ENCODE results near the gene PPP1R2.
"Not testable (repeated sequence)": the region's sequence is repeated elsewhere in the genome, so short reads cannot be mapped to it uniquely, and the experiment has no call there.

GRCh38 chr3:195590381-195590780, 47.3 kb upstream of the PPP1R2 start:
- not testable (repeated sequence) for TF ChIP-seq POLR2A (IDR thresholded peaks at IDR 0.05)
- TF ChIP-seq, protein P1, sequence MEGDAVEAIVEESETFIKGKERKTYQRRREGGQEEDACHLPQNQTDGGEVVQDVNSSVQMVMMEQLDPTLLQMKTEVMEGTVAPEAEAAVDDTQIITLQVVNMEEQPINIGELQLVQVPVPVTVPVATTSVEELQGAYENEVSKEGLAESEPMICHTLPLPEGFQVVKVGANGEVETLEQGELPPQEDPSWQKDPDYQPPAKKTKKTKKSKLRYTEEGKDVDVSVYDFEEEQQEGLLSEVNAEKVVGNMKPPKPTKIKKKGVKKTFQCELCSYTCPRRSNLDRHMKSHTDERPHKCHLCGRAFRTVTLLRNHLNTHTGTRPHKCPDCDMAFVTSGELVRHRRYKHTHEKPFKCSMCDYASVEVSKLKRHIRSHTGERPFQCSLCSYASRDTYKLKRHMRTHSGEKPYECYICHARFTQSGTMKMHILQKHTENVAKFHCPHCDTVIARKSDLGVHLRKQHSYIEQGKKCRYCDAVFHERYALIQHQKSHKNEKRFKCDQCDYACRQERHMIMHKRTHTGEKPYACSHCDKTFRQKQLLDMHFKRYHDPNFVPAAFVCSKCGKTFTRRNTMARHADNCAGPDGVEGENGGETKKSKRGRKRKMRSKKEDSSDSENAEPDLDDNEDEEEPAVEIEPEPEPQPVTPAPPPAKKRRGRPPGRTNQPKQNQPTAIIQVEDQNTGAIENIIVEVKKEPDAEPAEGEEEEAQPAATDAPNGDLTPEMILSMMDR (IDR thresholded peaks at IDR 0.05), result not testable (repeated sequence)

Measured in lower leg skin (tissue), 3 donors.